Measurements from ENCODE around the gene NTNG2. TPM values are rescaled to one million over a fixed set of nuclear protein-coding genes. Genes with fewer than 3 reads are reported as not detected.

NTNG2 gene
- total and polyA plus RNA-seq, 9 of the 15 experiments (the other 6 are each of a cell fraction or from before 2014, with no cell fraction given): 0.01 to 0.11 (median 0.09) TPM; not detected in 6

DNA sequence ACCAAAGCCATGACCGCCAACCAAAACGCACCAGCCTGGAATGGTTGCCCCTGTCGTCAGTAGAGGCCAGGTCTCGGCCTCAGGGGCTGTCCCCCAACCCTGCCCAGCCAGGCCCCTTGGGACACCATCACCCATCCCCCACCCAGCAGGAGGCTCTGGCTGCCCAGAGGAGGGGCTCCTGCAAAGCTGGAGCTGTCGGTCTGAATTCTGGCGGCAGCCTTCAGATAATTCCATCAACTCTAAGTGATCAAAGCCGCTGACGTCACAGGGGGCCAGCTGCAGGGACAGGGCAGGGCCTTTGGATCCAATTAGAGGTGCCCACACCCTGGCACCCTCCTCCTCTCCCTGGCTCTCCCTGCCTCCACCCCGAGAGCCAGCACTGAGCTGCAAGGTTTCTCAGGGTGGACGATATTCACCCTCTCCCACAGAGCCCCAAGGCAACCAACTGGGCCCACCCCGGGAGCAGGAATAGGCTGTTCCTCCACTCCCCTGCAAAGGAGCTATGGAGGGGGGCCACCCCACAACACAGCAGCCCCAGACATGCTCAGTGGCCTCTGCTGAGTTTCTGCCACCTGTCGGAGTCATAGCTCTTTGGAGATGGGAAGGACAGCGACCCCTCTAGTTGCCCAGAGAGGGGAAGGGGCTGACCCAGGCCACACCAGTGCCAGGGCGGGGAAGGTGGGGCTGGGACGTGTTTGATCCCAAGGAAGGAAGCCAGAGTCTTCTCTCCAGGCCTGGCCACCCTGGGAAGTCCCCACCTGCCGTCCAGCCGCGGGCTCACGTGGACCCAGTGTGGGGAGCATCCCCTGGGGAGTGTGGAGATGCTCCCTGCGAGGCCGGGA, 78.4 kb downstream of the NTNG2 start:
- ChIA-PET POLR2A (interaction anchor here (0.6 to 0.8 kb wide), 6 partner anchors 16 to 1675 kb away, joined by 3 to 5 read pairs (median 3); no protein-coding TSS in a partner anchor), CTCF (ENCODE audit: low intra/inter-chr PET ratio) (no interaction called here)
- peaks cover 22 to 79% of the 10 kb centered on the region in 2 experiments for H3K27me3 ChIP-seq (ENCODE audit: control insufficient read depth in 2 of 2, insufficient read depth in 2 of 2, low read length in 2 of 2)
- no peaks in the 10 kb centered on the region for H3K79me2 ChIP-seq (ENCODE audit: control insufficient read depth, insufficient read depth, low read length)
- no peak overlapping the region for H3K27ac ChIP-seq (ENCODE audit: extremely low read depth, low read depth, low read length)
- WGBS (ENCODE audit: insufficient coverage, low coverage, missing lambda C conversion rate): 10% methylated on average over 19 of the region's 21 CpGs
- H3K36me3 ChIP-seq (ENCODE audit: control insufficient read depth, insufficient read depth, low read length): no peaks in the 10 kb centered on the region
- H3K4me1 ChIP-seq (replicated peaks in 1 of 2; ENCODE audit: control insufficient read depth in 2 of 2, insufficient read depth in 2 of 2, low read length in 2 of 2): peaks cover 0 to 53% of the 10 kb centered on the region in 2 experiments; a peak in 4 of 5 replicates
- H3K9me1 ChIP-seq (ENCODE audit: control insufficient read depth, insufficient read depth, low read length): no peaks in the 10 kb centered on the region
- no peak for FAIRE-seq
- H3K4me3 ChIP-seq: peak overlapping the region; percentile 52; the same call in 1 of the 2 replicates
- no peak for ATAC-seq
- peaks cover 12% of the 10 kb centered on the region for H4K20me1 ChIP-seq (replicated peaks; ENCODE audit: control insufficient read depth, insufficient read depth, low read length)
- in situ Hi-C loops (cut with MboI): no loop called here
- peak overlapping the region; percentile 94 for H2AFZ ChIP-seq (ENCODE audit: low read depth, low read length)
- H3K9ac ChIP-seq (ENCODE audit: insufficient read depth in 1 of 2, low read depth in 2 of 2, low read length in 2 of 2): peak overlapping the region in 1 of 2 experiments; percentile 90; a peak in 2 of 4 replicates
- H3K4me2 ChIP-seq (ENCODE audit: insufficient read depth, low read length): peak overlapping the region; percentile 62
- no peak for DNase-seq (ENCODE audit: extremely low read depth in 1 of 4, low spot score in 3 of 4)
- H3K9me3 ChIP-seq (replicated peaks; ENCODE audit: control insufficient read depth, insufficient read depth, low read depth, low read length): no peaks in the 10 kb centered on the region
- intact Hi-C loops (cut with micrococcal nuclease): no loop called here
- TF ChIP-seq, protein P1, sequence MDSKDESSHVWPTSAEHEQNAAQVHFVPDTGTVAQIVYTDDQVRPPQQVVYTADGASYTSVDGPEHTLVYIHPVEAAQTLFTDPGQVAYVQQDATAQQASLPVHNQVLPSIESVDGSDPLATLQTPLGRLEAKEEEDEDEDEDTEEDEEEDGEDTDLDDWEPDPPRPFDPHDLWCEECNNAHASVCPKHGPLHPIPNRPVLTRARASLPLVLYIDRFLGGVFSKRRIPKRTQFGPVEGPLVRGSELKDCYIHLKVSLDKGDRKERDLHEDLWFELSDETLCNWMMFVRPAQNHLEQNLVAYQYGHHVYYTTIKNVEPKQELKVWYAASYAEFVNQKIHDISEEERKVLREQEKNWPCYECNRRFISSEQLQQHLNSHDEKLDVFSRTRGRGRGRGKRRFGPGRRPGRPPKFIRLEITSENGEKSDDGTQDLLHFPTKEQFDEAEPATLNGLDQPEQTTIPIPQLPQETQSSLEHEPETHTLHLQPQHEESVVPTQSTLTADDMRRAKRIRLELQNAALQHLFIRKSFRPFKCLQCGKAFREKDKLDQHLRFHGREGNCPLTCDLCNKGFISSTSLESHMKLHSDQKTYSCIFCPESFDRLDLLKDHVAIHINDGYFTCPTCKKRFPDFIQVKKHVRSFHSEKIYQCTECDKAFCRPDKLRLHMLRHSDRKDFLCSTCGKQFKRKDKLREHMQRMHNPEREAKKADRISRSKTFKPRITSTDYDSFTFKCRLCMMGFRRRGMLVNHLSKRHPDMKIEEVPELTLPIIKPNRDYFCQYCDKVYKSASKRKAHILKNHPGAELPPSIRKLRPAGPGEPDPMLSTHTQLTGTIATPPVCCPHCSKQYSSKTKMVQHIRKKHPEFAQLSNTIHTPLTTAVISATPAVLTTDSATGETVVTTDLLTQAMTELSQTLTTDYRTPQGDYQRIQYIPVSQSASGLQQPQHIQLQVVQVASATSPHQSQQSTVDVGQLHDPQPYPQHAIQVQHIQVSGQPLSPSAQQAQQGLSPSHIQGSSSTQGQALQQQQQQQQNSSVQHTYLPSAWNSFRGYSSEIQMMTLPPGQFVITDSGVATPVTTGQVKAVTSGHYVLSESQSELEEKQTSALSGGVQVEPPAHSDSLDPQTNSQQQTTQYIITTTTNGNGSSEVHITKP (IDR thresholded peaks at IDR 0.05; ENCODE audit: partially characterized antibody): peak; percentile 69
- TF ChIP-seq POLR3G (IDR thresholded peaks at IDR 0.05; ENCODE audit: extremely low read depth, insufficient read length, insufficient replicate concordance): no peak
- TF ChIP-seq ATF1 (CRISPR knock-in tag; IDR thresholded peaks at IDR 0.05): no peak
- TF ChIP-seq ATF1 (tag; IDR thresholded peaks at IDR 0.05): peak; percentile 17; the same call in 1 of the 2 replicates
- BruUV-seq (replicated peaks): no TSS peak
